Frontal cortex (tissue), 4 donors: ENCODE results near the gene IQGAP3. TPM values are rescaled to one million over a fixed set of nuclear protein-coding genes. Genes with fewer than 3 reads are reported as not detected.
A peak's percentile ranks its signal among the peaks of the same experiment; 100 is the strongest.

Experiments used
- DNase-seq, 2 donors: peaks; one replicate each; pipeline ENCODE4 v3.0.0; 2012; ENCODE audit warnings: low spot score in 2 of 2
- FAIRE-seq: peaks from 2 replicates; lab custom pipeline; 2012; peaks lifted over from hg19 to GRCh38; lab: Jason Lieb, UNC
- total RNA-seq: library from RNA; depleted of rRNA; stranded (reverse); fragments of >200 nt; gene quantifications from one replicate; pipeline ENCODE4 v1.2.3, GENCODE V29; 2014
- donor health status: control.
- donor health status: control.
- donor health status: control.

The IQGAP3 gene
- total RNA-seq, 1 donor from 2014 or later = 1.2 TPM

DNA sequence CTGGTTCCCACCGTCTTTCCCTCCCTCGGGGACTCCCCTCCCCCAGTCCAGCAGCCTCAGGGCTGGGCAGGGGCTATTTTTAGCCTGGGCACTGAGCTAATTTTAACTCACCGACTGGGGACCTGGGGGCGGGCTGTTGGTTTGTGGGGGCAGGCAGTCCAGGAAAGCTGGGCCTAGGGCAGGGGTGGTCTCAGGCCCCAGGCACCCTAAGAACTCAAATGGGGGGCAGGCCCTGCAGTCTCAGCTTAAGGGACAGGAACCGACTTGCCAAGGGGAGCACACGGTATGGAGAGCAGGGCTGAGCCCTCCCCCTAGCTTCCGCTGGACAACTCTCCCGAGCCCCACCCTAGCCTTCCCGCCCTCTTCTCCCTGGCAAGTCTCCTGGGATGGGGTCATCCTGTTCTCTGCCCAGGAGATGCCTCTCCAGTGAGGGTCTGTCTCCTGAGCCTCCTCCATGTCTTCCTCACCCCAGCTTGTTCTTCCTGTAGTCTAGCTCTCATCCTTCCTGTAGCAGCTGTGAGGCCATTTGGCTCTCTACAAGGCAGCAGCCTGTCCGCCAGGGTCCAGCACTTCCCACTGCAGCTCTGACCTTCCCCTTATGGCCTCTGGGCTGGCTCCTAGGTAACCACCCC lies 81.8 kb downstream of the IQGAP3 start:
- DNase-seq (no peak), FAIRE-seq (no peak)

DNA sequence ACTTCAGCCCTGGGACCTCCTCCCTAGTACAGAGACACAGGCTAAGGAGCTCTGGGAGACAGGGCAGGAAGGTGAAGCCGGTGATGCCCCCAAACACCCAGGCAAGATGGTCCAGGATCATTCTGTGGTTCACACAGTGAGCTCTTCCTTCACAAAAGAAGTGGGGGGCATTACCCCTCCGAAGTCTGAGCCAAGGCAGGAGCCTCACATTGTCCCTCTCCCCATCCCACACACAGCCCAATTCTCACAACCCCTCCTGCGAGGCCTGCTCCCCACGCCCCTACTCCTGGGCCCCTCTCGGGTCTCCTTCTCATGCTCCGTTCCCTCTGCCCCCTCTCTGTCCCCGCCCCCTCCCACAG lies 82.5 kb downstream of the IQGAP3 start:
- DNase-seq (no peak), FAIRE-seq (no peak)

DNA sequence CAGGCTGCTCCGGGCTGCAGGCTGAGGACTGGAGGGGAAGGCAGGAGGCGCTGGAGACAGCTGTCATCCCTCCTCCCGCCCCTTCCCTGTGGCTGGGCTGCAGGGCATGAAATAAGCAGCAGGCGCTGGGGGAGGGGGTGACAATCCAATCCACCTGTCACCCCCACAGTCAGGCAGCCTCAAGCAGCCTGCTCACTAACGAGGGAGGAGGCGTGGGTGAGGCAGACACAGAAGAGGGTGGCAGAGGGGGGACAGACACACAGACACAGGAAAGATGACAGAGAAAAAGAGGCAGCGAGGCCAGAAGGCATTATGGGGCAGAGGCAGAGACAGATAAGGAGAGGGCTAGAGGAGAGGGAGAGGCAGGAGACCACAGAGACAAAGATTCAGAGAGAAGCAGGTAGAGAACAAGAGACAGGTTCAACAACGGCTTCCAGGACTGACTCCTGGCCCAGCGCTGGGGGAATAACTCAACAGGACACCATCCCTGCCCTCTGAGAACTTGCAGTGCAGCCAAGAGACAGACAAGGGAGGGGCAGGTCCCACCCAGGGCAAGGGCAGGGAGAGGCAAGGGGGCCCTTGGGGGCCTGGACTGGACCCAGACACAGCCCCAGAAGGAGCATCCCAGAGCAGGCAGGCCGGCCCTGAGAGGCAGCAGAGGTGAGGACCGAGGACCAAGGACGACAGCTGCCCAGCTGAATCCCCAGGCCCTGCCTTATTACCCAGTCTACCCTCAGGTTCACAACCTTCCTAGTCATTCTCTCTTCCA lies 83.0 kb downstream of the IQGAP3 start:
- FAIRE-seq = no peak
- peak in 1 of 2 donors; percentile 66 for DNase-seq

DNA sequence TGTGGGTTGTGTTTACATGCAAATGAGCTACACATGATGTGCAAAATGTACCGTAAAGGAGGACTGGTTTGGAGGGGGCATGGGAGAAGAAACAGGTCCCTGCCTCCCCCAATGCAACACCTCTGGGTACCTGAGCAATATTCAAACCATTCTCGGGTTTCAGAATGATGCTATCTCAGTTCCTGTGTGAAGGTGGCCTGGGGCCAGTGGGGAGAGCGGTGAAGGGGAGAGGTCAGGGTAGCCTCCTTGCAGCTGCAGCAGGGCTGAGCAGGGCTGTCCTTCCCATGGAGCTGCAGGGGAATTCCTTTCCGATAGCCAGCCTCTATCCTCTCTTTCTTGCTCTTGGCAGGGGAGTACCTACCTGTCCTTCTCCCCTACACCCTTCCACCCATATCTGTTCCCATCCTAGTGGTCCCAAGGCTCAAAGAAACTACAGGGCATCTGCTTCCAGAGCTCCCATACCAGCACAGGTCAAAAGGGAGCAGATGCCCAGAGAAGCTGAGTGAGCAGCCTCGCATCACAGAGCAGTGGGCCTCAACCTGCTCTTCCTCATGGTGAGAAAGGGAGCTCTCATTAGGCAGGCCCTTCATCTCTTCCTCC lies 83.7 kb downstream of the IQGAP3 start:
- DNase-seq = no peak

DNA sequence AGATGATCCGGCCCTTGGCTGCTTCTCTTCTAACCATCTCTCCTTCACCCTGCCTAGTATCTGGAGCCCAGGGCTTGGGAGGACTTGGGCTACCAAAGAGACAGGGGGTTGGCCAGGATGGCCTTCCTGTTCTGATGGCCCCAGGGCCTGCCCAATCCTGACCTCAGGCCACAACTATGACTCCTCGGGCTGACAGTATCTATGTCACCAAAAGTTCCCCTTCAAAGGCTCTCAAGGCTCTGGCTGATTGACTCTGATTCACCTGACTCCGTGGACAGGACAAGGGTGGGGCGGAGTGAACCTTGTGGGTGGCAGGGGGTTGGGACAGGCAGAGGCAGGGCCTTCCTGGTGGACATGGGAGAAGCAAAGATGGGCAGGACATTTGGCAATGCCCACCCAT lies 84.5 kb downstream of the IQGAP3 start:
- FAIRE-seq (no peak), DNase-seq (no peak)

More for the DNA sequence above, 83.7 kb downstream of the IQGAP3 start:
- no peak for FAIRE-seq

DNA sequence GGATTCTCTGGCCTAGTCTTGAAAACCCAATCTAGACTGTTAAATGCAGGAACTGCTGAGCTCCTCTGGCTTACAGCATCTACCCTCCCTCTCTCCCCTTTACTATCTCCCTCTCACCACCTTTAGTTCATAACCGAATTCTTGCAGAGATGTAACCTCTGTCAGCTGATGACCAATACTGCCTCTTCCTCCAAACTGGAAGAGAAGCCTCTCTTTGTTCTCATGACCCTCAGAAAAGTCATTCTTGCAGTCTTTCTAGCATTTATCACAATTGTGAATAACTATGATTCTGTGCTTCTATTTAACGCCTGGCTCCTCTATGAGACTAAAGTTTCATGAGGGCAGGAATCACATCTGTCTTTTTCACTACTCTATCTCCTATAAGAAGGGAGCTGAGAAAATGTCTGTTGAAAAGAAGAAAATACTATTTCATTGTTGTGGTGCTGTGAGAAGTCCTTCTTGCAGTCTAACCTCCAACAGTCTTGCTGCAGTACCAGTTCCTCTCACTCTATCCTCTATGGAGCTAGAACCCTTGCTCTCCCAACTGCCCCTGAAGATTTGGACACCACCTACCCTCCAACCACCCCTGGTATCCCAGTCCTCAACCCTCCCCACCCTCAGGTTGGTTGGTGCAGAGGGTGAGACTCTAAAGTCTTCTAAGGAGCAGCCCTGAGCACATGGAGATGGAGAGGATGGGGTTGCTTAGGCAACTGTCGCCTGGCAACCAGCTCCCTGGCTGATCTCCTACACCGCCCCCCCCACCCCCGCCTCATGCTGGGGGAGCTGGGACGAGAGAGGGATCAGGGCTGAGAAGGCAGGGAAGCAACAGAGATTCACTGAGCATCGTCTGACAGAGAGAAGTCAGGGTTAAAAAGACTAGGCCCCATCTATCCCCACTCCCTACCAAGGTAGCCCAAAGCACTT lies 85.7 kb downstream of the IQGAP3 start:
- DNase-seq (no peak), FAIRE-seq (no peak)

DNA sequence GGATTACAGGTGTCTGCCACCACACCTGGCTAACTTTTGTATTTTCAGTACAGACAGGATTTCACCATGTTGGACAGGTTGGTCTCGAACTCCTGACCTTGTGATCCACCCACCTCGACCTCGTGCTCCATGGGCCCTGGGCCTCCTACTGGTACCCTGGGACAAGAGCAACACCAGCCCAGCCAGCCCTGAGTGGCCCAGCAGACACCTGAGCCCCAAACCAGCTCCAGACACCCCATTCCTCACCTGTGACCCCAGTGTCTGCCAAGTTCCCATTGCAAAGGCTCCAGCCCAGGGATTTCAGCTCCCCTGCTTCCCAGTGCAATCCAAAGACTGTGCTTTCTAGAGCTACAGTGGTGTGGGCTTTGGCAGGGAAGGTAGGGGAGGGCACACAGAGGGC lies 86.4 kb downstream of the IQGAP3 start:
- FAIRE-seq (no peak), DNase-seq (no peak)

DNA sequence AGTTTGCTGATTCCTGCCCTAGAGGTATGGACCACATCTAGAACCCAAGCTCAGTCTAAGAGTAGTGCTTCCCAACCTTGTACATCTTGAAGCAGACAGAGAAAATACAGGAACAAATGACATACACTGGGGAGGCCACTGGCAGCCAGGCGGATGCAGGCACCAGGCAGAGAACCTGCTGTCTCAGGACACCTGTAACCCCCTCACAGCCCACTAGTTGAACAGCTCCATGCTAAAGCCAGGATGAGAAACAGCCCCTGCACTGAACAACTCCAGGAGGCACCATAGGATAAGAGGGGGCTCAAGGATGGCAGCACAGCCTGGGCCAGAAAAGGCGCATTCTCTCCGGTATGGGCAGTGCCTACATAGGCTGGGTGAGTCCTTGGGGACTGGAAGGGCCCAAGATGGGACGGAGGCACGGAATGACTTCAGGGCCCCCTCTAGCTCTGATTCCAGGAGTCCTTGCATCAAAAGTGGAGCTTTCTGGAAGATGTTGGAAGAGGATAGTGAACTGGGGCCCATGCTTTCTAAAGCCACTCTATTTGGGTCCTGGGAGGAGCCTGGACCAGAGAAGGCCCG lies 87.8 kb downstream of the IQGAP3 start:
- no peak for FAIRE-seq

DNA sequence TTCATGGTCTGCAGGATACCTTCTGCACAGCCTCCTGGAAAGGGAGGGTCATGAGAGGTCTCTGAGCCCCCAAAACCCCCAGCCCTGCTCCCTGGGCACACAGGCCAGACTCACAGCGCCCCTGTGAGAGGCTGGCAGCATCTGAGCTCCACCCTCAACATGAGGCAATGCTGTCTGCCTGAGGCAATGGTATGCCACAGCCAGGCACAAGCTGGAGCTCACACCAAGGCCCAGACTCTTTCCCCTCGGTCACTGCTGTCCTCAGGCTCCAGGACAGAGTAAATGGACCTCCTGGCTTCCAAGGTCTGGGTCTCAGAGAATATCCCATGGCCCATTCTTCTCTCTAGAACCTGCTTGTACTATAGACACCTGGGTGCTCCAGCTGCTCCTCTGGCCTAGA lies 89.0 kb downstream of the IQGAP3 start:
- DNase-seq (no peak), FAIRE-seq (no peak)

More for the DNA sequence above, 87.8 kb downstream of the IQGAP3 start:
- DNase-seq = no peak

DNA sequence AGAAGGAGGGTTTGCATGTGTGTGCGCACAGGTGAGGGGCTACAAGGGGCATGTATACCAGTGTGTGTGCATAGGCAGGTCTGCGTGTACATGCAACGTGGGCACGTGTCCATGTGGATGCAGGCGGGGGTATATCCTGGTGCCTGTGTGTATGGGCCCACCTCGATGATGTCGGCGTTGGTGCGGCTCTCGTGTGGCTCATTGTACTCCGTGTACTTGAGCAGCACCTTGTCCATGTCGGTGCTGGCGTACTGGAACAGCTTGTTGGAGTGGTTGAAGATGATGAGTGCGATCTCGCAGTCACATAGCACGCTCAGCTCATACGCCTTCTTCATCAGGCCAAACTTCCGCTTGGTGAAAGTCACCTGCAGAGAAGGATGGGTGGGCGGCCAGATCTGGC lies 90.1 kb downstream of the IQGAP3 start:
- DNase-seq = no peak
- no peak for FAIRE-seq

DNA sequence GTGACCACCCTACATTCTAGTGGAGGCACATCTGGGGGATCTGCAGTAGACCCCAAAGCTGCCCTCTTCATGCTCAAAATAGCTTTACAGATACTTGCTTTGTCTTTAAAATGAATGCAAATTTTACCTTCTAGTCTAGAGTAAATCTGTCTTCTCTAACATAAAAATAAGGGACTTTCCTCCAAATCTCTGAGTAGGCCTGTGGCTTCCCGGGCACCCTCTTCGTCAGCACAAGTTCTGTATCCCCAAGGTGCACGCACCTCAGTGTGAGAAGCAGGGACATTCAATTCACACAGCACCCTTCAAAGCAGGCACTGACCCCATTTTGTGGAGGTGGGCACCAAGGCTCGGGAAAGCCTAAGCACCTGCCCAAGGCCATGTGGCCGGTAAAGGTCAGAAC lies 90.8 kb downstream of the IQGAP3 start:
- FAIRE-seq (no peak), DNase-seq (no peak)

DNA sequence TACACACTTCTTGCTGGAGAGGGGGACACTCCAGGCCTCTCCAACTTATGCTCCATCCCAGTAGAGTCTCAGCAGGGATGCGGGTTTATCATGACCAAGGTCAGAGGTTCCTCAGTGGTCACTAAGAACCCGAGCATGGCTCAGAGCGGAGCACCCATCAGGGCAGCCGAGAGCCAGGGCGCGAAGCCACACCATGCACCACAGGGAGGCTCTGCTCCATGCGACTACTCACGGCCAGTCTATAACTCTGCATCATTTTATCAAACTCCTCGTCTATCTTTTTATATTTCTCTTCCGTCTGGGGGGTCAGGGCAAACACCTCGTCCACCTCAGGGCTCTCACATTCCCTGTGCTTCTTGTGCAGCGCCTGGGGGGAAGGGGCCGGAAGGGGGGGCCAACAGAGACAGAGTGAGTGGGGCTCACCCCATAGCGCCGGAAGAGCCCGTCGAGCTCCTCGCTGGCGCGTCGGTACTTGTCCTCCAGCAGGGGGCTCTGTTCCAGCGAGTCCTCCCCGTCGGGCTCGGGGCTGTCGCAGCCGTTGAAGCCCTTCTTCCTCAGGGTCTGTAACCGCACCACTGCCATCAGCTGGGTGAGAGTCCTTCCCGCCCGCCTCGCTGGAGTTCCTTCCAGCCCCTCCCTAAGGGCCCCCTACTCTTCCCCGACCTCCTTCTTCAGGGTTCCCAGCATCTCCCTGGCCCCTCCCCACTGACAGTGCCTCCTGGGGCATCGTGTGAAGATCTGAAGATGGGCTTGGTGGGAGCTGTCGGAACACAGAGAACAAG lies 91.8 kb downstream of the IQGAP3 start:
- FAIRE-seq (no peak), DNase-seq (peak in 1 of 2 donors; percentile 74)

DNA sequence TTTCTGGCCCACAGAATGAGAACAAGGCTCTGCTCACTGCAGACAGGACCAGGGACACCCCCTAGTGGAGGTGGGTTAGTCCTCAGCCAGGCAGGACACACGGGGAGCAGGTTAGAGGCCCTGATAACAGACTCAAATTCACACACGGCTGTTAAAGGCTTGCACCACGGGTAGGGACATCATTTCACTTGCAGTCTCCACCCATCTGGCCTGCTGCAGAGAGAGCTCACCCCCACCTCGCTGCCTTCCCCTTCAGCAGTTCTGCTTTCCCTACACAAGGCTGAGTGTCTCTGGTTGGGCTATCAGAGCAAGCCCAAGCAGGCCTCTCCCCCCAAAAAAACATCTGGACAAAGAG lies 92.4 kb downstream of the IQGAP3 start:
- DNase-seq (no peak), FAIRE-seq (no peak)

DNA sequence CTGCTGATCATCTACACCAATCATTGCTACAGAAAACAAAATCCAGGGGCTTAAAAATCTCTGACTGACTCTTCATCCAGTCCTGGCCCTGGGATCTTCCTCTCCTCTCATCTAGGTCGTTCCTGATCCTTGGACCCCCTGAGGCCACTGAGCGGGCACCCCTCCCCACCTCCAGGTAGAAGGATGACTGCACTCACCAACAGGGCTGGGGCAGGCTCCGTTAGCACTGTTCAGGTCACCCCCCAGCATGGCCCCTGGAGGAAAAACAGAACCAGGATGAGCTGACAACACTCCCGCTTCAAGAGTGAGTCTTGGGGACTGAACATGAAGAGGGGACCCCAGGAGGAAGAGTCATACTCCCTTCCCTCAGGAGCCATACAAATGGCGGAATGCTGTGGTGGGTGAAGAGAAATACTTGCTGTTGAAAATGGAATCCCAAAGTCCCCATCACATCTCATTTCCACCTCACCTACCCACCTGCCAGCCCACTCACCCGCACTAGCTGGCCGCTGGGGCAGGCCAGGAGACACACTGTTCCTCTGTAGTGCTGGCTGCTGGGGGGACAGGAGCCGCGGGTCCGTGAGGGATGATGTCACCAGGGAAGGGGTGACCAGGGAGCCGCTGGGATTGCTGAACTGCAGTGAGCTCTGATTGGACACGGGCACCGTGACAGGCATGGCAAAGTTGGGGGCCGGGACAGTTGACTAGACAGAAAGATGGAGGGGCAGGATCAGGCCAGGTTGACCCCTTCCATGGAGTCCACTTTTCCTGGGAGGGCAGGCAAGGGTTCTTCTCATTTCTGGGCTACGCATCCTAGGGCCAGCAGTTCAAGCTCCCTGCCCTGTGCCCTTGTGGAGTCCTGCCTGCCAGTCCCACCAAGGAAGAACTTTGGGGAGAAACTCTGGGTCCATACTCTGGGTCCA lies 93.0 kb downstream of the IQGAP3 start:
- DNase-seq (no peak), FAIRE-seq (no peak)

DNA sequence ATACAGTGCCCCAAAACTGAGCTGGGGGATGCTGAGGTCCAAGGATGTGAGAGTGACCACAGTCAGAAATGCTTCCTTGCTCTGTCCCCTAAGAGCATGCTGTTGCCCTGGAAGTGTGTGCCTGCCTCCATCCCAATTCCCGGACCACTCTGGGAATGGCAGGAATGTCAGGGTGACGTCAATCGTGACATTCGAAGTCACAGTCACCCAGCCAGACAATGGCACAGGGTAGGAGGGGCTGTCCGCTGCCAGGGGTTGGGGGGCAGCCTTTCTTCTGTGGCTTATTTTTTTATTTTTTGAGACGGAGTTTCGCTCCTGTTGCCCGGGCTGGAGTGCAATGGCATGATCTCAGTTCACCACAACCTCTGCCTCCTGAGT lies 94.1 kb downstream of the IQGAP3 start:
- FAIRE-seq = no peak
- no peak for DNase-seq

DNA sequence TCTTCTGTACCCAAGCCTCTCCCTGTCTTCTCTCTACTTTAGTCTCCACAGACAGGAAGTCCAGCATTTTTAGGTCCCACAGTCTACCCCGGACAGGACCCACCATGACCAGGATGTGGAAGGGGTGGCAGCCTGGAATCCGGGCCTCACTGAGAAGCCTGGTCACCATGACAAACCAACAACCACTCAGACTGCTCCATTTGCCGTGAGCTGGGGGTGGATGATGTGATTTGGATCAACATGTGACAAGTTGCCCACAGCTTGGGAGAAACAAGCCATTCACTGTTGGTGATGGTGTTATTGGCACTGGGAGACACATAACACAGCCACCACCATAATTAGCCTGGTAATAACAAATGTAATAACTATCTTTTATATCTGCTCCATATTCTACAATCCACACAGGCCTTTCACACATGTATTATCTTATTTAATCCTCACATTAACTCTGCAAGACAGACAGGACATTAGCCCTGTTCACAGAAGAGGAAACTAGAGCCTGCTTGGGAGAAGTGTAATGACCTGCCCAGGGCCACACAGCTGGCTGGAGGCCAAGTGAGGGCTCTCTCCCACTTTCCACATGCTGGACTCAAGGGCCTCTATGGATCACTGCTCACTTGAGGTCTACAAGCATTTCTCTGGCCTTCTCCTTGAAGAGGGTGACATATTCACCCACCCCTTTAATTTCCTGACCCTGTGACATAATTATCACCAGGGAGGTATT lies 94.7 kb downstream of the IQGAP3 start:
- DNase-seq = no peak

DNA sequence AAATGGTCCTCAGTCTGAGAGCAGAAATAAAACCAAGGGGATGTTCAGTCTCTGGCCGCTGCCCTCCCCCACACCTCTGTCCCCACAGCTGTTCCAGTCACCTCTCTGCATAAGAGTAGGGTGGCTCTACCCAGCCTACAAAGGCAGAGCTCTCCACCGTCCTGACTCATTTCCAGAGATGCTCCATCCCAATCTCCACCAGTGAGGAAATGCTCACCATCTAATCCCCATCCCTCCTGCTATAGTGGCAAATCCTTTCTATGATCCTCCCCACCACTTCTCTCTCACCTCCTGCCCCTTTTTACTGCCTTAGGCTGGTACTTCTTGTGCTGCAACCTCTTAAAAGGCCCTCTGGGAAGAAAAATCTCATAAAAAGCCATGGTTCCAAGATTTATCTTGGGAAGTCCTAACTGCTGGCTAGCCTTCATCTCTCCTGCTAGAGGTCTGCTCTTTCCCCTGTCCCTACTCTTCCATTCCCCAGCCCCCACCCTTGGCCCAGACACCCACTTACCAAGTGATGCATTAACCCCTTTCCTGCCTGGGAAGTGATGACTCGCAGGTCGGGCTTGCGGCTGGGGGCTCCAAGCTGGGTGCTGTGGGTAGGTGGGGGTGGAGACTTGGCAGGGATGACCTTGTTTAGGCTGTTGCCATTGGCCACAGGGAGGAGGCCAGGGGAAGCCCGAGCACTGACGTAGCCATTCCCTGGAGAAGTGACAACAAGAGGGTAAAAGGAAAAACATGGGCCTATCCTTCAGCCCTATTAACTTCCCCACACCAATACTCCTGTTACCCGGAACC lies 95.7 kb downstream of the IQGAP3 start:
- FAIRE-seq = no peak
- no peak for DNase-seq

More for the DNA sequence above, 94.7 kb downstream of the IQGAP3 start:
- FAIRE-seq = no peak
